GM18873 (cell line): ENCODE data around the gene RADIL.

Experiments used
- ATAC-seq: cut with Tn5 transposase; IDR thresholded peaks from one replicate; pipeline ENCODE4 v1.9.1; 2021; ENCODE audit warnings: mild to moderate bottlenecking, moderate library complexity, moderate number of reproducible peaks; ENCODE audit not compliant: unreplicated experiment, low FRiP score

The RADIL gene

DNA sequence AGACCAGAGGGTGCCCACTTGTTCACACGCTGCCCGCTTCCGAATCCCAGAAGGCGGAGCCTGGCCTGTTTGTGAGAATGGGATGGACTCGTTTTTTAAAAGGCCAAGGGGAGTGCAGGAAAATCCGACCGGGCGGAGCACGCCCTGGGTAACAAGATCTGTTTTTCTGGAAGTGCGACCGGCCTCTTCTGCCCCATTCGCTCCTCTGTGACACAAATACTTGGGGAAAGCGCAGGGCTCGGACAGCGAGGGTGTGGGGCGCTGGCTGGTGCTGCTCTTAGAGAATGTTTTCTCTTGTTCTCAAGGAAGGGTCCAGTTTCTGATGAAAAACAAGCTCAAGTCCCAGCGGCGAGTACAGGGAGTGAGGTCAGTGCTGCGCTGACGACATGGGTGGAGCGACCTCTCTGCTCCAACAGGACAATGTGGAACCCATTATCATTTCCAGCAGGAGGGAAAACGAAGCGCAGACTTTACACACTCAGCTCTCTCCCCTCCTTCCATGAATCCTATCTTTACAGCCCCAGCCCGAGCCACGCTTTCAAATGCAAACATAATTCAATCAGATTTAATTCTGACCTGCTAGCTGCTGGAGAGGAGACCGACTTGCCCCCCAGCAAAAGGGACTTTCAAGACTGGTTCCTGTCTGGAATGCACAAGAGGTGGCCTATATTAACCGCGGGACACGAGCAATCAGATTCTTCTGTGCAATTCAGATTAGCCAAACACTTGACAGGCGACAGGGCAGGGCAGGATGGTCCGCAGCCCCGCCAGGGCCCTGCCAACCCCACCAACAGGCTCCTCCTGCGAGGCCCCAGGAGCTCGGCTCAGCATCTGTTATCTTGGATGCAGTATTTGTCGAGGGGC, 1.1 kb downstream of the RADIL start:
- ATAC-seq: no peak

- ATAC-seq: no peak
These were observed 3.3 kb downstream of the RADIL start for GRCh38 chr7:4880218-4880617.

- no peak for ATAC-seq
These were observed 4.0 kb downstream of the RADIL start for GRCh38 chr7:4879396-4880081.

DNA sequence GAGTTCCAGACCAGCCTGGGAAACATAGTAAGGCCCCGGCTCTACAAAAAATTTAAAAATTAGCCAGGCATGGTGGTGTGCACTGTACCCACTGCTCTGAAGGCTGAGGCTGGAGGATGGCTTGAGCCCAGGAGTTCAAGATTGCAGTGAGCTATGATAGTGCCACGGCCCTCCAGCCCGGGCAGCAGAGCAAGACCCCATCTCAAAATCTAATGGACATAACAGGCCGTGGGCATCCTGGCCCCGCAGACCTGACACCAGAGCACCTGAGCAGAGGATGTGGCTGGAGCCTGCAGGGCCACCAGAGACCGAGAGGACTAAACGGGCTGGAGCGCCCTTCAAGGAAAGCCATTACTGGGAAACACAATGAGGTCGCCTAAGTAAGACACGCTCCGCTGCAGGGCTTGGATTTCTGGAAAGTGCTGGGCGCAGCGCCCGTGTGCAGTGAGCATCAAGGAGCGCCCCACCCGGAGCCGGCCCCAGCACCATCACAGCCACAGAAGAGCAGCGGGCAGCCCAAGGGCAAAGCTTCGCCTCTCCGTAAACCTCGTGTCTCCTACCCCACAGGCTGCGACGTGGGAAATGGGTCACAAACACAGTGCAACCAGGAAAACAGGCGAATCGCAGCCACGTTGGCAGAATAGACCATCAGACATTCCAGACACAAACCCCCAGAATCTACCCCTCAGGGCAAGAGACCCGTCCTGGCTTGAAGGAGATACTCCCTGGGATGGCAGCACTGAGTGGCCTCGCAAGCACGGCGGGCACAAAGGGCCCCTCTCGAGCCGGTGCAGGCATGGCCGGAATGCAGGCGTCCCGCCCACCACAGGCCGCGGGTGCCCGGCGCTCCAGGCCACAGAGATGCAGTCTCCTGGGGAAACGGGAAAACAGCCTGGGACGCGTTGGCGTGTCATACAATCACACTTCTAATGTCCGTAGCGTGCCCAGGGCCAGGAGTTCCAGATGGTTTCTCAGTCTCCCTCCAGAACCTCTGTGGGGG, 4.9 kb downstream of the RADIL start:
- ATAC-seq: no peak

DNA sequence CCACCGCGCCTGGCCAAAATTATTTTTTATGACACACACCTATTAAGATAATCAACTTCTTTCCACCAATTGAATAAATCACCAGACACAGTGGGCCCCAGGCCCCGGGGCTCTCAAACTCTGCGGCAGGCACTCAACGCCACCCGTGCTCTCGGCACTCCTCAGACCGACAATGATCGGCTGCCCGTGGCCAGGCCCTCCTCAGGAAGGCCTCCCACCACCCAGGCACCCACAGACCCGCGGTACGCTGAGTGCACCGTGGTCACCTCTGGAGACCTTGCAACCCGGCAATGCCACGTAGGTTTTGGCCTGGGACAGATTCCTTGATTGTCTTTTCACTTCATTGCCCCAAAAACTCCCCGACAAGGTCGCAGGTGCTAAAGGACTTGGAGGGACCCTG, 6.9 kb downstream of the RADIL start:
- ATAC-seq: no peak

DNA sequence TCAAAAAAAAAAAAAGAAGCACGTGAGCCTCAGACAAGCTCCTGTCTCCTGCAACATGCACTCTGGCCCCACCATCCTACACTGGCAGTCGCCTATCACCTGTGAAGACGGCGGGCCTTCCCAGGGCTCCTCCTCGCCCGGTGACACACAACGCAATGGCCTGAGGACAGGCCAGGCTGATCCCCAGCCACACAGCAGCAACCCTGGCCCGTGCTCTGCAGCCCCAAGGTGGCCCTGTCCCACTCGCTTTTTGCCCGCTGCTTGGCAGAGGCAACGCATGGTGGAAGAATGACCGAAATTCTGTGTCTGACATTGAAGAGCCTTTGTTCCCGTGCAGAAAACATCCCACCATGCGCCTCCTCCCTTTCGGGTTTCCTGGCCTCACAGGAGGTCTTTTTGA, 8.1 kb downstream of the RADIL start:
- ATAC-seq: no peak

GRCh38 chr7:4873071-4873944, 10.2 kb downstream of the RADIL start:
- no peak for ATAC-seq

- ATAC-seq: no peak
These were observed 11.4 kb downstream of the RADIL start for GRCh38 chr7:4871930-4872675.

DNA sequence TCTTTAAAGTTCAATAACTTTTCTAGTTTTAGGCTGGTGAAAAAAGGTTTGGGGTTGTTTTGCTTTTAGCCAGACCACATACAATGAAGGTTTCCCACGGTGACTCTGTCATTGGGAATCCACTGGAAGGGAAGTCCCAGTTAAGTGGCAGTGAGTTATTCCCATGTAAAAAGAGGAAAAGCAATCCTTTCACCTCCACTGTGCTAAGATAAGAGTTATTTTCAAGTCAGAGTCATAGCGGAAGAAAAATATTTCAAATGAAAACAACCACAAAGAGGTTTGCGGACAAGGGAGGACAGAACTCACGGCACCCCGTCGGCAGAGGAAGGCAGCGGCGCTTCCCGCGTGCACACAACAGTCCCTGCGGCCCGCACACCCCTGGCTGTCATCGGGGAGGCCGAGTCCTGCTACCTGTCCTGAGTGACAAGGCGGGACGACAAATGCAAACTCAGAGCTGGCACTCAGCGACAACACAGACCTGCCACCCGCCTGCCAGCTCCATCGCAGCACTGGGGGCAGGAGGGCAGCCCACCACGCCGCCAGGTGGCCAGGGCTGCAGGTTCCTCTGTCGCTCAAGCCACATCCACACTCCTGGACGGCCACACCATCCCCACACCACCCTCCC, 12.3 kb downstream of the RADIL start:
- no peak for ATAC-seq

DNA sequence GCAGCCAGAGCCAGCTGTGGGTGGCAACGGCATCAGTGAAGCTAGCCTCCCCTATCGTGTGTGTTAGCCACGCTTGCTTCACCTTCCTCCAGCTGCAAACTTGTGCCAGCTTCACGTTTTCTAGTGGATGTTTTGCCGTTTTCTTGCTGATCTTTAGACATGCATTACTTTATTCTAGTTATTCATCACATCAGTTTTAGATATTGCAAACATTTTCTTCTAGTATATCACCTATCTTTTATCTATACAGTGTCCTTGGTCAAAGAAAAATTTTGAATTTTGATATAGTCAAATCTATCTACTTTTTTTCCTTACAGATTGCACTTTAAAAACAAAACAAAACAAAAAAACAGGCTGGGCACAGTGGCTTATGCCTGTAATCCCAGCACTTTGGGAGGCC, 15.0 kb downstream of the RADIL start:
- no peak for ATAC-seq

DNA sequence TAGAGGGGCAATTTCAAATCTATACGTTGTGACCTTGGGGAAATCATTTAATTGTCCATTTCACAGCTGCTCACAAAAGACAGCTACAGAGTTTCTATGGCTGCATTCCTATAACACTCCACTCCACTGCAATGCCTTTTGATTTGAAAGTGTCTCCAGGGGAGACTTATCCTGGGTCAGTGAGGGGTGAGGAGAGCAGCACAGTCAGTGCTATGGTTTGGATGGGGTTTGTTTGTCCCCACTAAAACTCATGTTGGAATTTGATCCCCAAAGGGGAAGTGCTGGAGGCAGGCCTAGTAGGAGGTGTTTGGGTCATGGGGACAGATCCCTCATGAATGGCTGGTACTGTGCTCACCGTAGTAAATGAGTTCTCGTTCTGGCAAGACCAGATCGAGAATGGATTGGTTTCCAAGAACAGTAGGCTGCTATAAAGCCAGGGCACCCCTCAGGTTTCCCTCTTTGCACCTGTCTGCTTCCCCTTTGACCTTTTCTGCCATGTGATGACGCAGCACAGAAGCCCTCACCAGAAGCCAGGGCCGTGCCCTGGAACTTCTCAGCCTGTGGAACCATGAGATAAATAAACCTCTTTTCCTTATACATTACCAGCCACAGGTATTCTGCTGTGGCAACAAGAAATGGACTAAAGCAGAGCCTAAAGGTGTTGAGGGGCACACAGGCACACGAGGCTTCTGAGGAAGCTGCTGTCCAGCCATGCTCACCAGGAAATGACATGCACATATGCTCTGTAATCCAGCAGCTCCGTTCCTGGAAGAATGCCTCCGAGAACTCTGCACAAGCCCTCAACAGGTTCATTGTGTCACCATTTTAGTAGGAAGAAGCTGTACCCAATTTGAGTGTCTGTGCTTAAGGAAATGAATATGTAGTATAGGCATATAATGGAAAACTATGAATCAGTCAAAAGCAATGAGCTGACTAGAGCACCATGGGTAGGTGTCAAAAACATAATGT, 16.7 kb downstream of the RADIL start:
- ATAC-seq: no peak

DNA sequence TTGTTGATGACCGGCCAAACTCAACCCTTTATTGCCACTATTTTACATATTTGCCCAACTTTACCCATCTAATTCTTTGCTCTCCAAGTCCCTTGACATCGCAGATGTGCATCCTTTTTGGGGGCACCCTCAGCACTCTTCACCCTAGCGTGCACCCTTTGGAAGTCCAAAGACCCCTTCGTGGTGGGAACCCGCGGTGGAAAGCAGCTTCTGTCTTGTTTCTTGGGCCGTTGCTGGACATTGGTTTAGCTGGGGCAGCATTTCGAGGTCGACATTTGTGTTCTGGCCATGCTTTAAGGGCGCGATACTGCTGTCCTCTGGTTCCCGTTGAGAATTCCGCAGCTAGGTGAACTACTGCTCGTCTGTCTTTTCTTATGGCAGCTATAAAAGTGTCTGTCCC, 21.4 kb downstream of the RADIL start:
- no peak for ATAC-seq

GRCh38 chr7:4861673-4862072, 21.8 kb downstream of the RADIL start, which contains the start of gene PAPOLB:
PAPOLB (minus strand) TSS chr7:4862030; CDS start chr7:4861810, 220 bp downstream.
- no peak for ATAC-seq

- no peak for ATAC-seq
These were observed 22.3 kb downstream of the RADIL start for GRCh38 chr7:4861227-4861626.

- ATAC-seq: no peak
These were observed 26.3 kb downstream of the RADIL start for GRCh38 chr7:4857189-4857588.

DNA sequence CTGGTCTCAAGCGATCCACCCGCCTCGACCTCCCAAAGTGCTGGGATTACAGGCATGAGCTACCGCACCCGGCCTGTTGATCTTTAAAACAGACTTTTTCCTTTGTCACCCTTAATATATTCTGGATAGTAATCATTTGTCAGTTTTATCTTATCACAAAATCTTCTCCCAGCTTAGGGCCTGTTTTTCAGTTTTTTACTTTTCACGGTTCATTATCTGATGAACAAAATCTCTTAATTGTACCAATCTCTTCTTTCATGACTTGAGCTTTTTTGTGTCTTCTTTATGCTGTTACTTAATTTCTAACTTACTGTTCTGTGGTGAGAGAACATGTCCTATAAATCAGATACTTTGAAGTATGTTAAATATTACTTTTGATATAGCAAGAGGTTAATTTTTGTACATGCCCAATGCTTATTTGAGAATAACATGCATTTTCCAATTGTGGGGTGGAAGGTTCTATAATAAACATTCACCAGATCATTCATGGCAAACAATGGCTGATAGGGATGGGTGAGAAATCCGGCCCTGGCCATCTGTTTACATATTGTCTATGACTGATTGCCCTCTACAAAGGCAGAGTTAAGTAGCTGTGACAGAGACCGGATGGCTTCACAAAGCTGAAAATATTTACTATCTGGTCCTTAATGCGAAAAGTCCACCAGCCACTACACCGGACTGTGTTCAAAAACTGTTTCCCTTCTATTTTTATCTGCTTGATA, 27.0 kb downstream of the RADIL start:
- no peak for ATAC-seq

GRCh38 chr7:4854916-4855315, 28.6 kb downstream of the RADIL start:
- no peak for ATAC-seq
